Forelimb muscle (tissue), 1 donor: ENCODE measurements around the gene CST9. TPM values are rescaled to one million over a fixed set of nuclear protein-coding genes. Genes with fewer than 3 reads are reported as not detected.

Source experiments
- polyA plus RNA-seq: library from polyadenylated mRNA; unstranded; fragments of 120-200 nt; gene quantifications from one replicate; pipeline ENCODE4 v1.2.1, GENCODE V29; 2013; ENCODE audit not compliant: insufficient read length

The CST9 gene
- polyA plus RNA-seq, 1 donor, result not detected

Other genes with a start within 250 kb of the CST9 start
- gene GZF1, start 243.7 kb downstream of the CST9 start, polyA plus RNA-seq, result 7.5 TPM
- gene NAPB, start 184.4 kb downstream of the CST9 start, polyA plus RNA-seq, result 7.3 TPM
- not detected for gene CSTL1, start 166.2 kb downstream of the CST9 start, polyA plus RNA-seq
- not detected for gene CST11, start 153.0 kb downstream of the CST9 start, polyA plus RNA-seq
- not detected for gene CST8, start 114.8 kb downstream of the CST9 start, polyA plus RNA-seq
- not detected for gene CST9L, start 37.4 kb downstream of the CST9 start, polyA plus RNA-seq
- gene CST3, start 32.0 kb upstream of the CST9 start, polyA plus RNA-seq, result 101 TPM
- gene CST4, start 83.1 kb upstream of the CST9 start, polyA plus RNA-seq, result not detected
- not detected for gene CST1, start 145.0 kb upstream of the CST9 start, polyA plus RNA-seq
- not detected for gene CST2, start 220.8 kb upstream of the CST9 start, polyA plus RNA-seq